Neutrophil (primary cell): Measurements from ENCODE around the gene CDHR5.
A peak's percentile ranks its signal among the peaks of the same experiment; 100 is the strongest.

Source experiments
- H3K27ac ChIP-seq: fragments of 200-600 bp; sonication (generic); 2 replicates; pipeline ENCODE4 v1.5.1; 2016; ENCODE audit warnings: mild to moderate bottlenecking, moderate library complexity
- H3K27me3 ChIP-seq: fragments of 200-600 bp; sonication (generic); 2 replicates; pipeline ENCODE4 v1.6.0; 2016; ENCODE audit warnings: mild to moderate bottlenecking
- H3K36me3 ChIP-seq: fragments of 200-600 bp; sonication (generic); 2 replicates; pipeline ENCODE4 v1.5.1; 2017
- H3K4me1 ChIP-seq, 2 experiments: fragments of 200-600 bp in 1 of 2; sonication (generic) in 1 of 2; 1 replicate in 1 of 2; 2 replicates in 1 of 2; pipeline versions ENCODE4 v1.5.1 to v1.6.1; 2013 to 2016; ENCODE audit warnings: low read depth in 1 of 2, low read length in 1 of 2, mild to moderate bottlenecking in 1 of 2, moderate library complexity in 1 of 2; ENCODE audit not compliant: control insufficient read depth in 1 of 2, insufficient read depth in 1 of 2
- H3K4me3 ChIP-seq, 2 experiments: fragments of 200-600 bp in 1 of 2; sonication (generic) in 1 of 2; 1 replicate in 1 of 2; 2 replicates in 1 of 2; pipeline ENCODE4 v1.5.1; 2013 to 2016; ENCODE audit warnings: low read depth in 1 of 2, low read length in 1 of 2, mild to moderate bottlenecking in 1 of 2, moderate library complexity in 1 of 2
- H3K9me3 ChIP-seq: fragments of 200-600 bp; sonication (generic); 2 replicates; pipeline ENCODE4 v1.5.1; 2016
- CTCF ChIP-seq: fragments of 200-600 bp; sonication (generic); IDR thresholded peaks from 2 replicates; pipeline ENCODE4 v1.5.1; 2016; ENCODE audit warnings: antibody characterized with exemption

The CDHR5 gene

GRCh38 chr11:665062-665703 lies 40.4 kb upstream of the CDHR5 start:
- H3K4me1 ChIP-seq = no peaks in the 10 kb centered on the region
- no peak overlapping the region for H3K27ac ChIP-seq
- no peak for TF ChIP-seq CTCF
- H3K36me3 ChIP-seq = peaks cover 21% of the 10 kb centered on the region
- no peaks in the 10 kb centered on the region for H3K27me3 ChIP-seq
- no peaks in the 10 kb centered on the region for H3K9me3 ChIP-seq
- no peak overlapping the region for H3K4me3 ChIP-seq

DNA sequence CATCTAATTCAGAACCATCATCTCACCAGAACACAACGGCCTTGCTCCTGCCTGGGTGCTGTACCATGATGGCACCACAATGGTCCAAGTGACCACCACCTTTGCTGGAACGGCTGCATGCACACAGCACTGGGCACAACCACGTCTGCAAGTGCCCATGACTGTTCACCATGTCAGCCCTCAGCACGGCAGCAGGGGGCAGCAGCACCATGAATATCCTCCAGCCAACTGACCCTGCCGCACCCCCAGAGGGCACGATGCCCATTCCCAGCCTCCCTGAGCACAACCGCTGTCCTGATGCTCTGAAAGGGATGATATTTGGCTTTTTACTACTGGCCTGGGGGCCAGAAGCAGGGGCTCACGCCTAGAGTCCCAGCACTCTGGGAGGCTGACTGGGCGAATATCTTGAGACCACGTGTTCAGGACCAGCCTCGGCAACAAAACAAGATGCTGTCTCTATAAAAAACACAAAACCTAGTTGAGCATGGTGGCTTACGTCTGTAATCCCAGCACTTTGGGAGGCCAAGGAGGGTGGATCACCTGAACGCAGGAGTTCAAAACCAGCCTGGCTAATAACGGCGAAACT lies 38.0 kb upstream of the CDHR5 start:
- H3K36me3 ChIP-seq = peaks cover 41% of the 10 kb centered on the region

DNA sequence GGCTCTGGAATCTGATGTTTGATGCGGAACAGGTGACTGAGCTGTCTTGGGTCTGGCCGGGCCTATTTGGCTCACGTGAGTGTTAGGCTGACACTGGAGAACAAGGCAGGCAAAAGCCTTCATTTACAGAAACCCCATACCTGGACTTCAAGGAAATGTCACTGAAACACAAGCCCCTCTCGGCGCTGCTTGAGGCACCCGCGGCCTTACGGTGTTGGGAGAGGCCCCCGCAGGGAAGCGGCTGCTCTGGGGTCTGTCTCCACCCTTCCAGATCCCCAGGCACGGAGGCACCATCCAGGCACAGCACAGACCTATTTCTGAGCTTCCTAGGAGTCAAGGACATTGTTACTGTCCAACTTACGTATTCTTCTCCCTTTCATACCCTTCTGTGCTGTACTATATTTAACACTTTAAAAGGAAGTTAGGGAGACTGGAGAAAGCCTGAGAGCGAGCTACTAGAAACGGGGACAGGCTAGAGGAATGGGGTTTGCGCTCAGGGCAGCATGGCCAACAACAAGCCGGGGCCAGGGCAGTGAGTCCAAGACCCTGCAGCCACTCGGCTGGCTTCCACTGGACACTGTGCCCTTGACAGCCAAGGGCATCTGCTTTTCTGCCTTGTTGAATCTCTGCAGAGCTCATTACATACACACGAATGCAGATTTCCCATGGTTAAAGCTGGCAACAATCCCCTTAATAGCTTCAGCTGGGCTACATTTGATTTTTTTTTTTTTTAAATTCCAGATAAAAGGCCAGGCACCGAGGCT lies 36.1 kb upstream of the CDHR5 start:
- peaks cover 49% of the 10 kb centered on the region for H3K36me3 ChIP-seq
- H3K4me3 ChIP-seq = no peak overlapping the region
- no peaks in the 10 kb centered on the region for H3K9me3 ChIP-seq
- no peaks in the 10 kb centered on the region for H3K27me3 ChIP-seq
- TF ChIP-seq CTCF = no peak
- H3K4me1 ChIP-seq = no peaks in the 10 kb centered on the region
- no peak overlapping the region for H3K27ac ChIP-seq

More for the DNA sequence above, 38.0 kb upstream of the CDHR5 start:
- Histone ChIP-seq H3K27ac (no peak overlapping the region), H3K9me3 (no peaks in the 10 kb centered on the region), H3K4me3 (no peak overlapping the region), H3K4me1 (no peaks in the 10 kb centered on the region), H3K27me3 (no peaks in the 10 kb centered on the region)
- TF ChIP-seq CTCF = peak; percentile 59

DNA sequence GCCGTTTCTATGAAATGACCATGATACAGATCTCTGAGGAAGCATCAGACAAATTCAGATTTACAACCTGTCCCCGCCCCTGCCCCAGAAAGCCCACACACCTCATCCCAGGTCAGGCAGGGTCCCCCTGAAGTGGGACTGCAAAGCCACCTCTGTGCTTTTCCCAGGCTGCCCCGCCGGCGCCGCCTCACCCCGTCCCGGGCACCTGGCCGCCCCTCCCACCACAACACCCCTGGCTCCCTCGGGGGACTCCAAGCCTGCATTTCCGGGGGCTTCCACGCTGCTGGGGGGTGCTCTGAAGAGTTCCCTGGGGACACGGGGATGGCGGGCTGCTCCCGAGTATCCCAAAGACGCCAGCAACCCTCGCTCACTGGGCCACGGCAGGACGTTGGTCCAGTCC lies 35.5 kb upstream of the CDHR5 start:
- Histone ChIP-seq H3K36me3 (peaks cover 44% of the 10 kb centered on the region), H3K9me3 (no peaks in the 10 kb centered on the region), H3K27ac (no peak overlapping the region), H3K4me3 (no peak overlapping the region), H3K4me1 (no peaks in the 10 kb centered on the region), H3K27me3 (no peaks in the 10 kb centered on the region)
- no peak for TF ChIP-seq CTCF

- H3K36me3 ChIP-seq = peaks cover 44% of the 10 kb centered on the region
- H3K27ac ChIP-seq = no peak overlapping the region
- TF ChIP-seq CTCF = no peak
- no peaks in the 10 kb centered on the region for H3K4me1 ChIP-seq
- H3K9me3 ChIP-seq = no peaks in the 10 kb centered on the region
- no peaks in the 10 kb centered on the region for H3K27me3 ChIP-seq
- H3K4me3 ChIP-seq = no peak overlapping the region
Observed at GRCh38 chr11:659532-660085, 34.9 kb upstream of the CDHR5 start.
